Measurements from ENCODE around the gene PANK3. TPM values are rescaled to one million over a fixed set of nuclear protein-coding genes. Genes with fewer than 3 reads are reported as not detected.

The PANK3 gene
- total RNA-seq, 1 donor from 2014 or later: 57.7 TPM

GRCh38 chr5:168531987-168532864, 46.9 kb downstream of the PANK3 start:
- POLR2A ChIA-PET: no interaction called here
- Mint-ChIP-seq H3K9me3 (no peaks in the 10 kb centered on the region), H3K27ac (no peak overlapping the region), H3K4me1 (peaks cover 9% of the 10 kb centered on the region), H3K4me3 (no peak overlapping the region), H3K27me3 (peaks cover 31% of the 10 kb centered on the region), H3K36me3 (ENCODE audit: low read depth) (no peaks in the 10 kb centered on the region)
- intact Hi-C loops (cut with micrococcal nuclease): no loop called here
- TF ChIP-seq, protein P1, sequence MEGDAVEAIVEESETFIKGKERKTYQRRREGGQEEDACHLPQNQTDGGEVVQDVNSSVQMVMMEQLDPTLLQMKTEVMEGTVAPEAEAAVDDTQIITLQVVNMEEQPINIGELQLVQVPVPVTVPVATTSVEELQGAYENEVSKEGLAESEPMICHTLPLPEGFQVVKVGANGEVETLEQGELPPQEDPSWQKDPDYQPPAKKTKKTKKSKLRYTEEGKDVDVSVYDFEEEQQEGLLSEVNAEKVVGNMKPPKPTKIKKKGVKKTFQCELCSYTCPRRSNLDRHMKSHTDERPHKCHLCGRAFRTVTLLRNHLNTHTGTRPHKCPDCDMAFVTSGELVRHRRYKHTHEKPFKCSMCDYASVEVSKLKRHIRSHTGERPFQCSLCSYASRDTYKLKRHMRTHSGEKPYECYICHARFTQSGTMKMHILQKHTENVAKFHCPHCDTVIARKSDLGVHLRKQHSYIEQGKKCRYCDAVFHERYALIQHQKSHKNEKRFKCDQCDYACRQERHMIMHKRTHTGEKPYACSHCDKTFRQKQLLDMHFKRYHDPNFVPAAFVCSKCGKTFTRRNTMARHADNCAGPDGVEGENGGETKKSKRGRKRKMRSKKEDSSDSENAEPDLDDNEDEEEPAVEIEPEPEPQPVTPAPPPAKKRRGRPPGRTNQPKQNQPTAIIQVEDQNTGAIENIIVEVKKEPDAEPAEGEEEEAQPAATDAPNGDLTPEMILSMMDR (IDR thresholded peaks at IDR 0.05): no peak
- ATAC-seq (ENCODE audit: low read depth) (no peak), DNase-seq (no peak)
- CTCF ChIA-PET: no interaction called here

DNA sequence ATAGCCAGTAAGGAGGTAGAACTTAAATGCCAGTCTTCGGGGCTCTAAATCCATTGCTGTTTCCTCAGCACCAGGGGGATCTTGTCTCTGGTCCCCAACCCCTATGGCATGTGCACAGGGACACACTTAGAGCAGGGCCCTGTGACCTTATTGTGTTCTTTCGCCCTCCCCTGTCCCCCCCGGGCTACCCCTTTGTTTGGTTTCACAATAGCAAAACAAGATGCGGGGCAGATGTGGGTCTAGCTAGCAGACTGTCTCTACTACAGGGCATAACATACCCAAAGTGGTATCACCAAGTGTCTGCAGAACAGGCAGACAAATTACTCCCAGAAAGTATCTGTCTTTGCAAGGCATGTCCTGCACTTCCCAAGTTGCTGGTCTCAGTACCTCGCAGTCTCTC, 48.0 kb downstream of the PANK3 start:
- Mint-ChIP-seq H3K4me1 (peaks cover 9% of the 10 kb centered on the region), H3K27me3 (peaks cover 31% of the 10 kb centered on the region), H3K9me3 (no peaks in the 10 kb centered on the region), H3K36me3 (ENCODE audit: low read depth) (no peaks in the 10 kb centered on the region), H3K27ac (no peak overlapping the region), H3K4me3 (no peak overlapping the region)
- ATAC-seq (ENCODE audit: low read depth) (no peak), DNase-seq (no peak)
- TF ChIP-seq, protein P1 (IDR thresholded peaks at IDR 0.05): no peak
- ChIA-PET POLR2A (no interaction called here), CTCF (no interaction called here)
- intact Hi-C loops (cut with micrococcal nuclease): no loop called here

DNA sequence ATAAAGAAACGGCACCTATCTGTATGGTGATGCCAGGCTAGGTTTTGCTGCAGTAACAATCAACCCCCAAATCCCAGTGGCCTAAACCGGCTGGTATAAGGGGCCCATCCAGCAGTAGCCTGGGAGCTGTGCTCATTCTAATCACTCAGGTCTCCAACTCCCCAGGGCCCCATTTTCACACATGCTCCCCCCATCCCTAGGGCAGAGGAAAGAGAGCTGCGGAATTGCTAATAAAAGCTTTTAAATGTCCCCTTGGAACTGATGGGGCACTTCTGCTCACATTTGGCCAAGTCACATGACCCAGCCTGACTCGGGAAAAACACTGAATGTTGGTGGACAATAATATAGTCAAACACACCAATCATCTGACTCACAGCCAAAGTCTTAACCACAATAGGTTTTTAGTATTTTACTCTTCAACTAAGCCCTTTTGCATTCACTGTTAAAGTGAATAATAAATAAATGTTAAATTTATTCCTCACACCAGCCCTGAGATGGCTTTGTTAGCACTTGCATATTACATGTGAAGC, 48.5 kb downstream of the PANK3 start:
- Mint-ChIP-seq H3K4me3 (no peak overlapping the region), H3K27me3 (peaks cover 31% of the 10 kb centered on the region)
- CTCF ChIA-PET: no interaction called here

DNA sequence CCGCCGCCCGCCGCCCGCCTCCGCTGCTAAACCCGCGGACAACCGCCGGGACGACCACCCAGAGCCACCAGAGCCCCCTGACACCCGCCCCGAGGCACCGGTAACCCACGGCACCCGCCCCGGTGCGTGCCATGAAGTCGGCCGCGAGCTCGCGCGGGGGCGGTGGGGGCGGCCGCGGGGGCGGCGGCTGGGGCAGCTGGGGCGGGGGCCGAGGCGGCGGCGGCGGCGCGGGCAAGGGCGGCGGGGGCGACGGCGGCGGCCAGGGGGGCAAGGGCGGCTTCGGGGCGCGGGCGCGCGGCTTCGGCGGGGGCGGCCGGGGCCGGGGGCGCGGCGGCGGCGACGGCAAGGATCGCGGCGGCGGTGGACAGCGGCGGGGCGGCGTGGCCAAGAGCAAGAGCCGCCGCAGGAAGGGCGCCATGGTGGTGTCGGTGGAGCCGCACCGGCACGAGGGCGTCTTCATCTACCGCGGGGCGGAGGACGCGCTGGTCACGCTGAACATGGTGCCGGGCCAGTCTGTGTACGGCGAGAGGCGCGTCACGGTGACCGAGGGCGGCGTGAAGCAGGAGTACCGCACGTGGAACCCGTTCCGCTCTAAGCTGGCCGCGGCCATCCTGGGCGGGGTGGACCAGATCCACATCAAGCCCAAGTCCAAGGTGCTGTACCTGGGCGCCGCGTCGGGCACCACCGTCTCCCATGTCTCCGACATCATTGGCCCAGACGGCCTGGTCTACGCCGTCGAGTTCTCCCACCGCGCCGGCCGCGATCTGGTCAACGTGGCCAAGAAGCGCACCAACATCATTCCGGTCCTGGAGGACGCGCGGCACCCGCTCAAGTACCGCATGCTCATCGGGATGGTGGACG, 49.6 kb downstream of the PANK3 start:
- TF ChIP-seq, protein P1 (IDR thresholded peaks at IDR 0.05): no peak
- H3K4me1 Mint-ChIP-seq: peaks cover 9% of the 10 kb centered on the region
- H3K27ac Mint-ChIP-seq: no peak overlapping the region
- ATAC-seq (ENCODE audit: low read depth): no peak
- no peak for DNase-seq
- intact Hi-C loops (cut with micrococcal nuclease): no loop called here
- ChIA-PET POLR2A (no interaction called here), CTCF (no interaction called here)
- H3K9me3 Mint-ChIP-seq: no peaks in the 10 kb centered on the region
- peaks cover 31% of the 10 kb centered on the region for H3K27me3 Mint-ChIP-seq
- H3K36me3 Mint-ChIP-seq (ENCODE audit: low read depth): no peaks in the 10 kb centered on the region
- peak overlapping the region; percentile 46 for H3K4me3 Mint-ChIP-seq

More for the DNA sequence above, 48.5 kb downstream of the PANK3 start:
- H3K36me3 Mint-ChIP-seq (ENCODE audit: low read depth): no peaks in the 10 kb centered on the region
- ATAC-seq (ENCODE audit: low read depth) (no peak), DNase-seq (no peak)
- intact Hi-C loops (cut with micrococcal nuclease): no loop called here
- H3K27ac Mint-ChIP-seq: no peak overlapping the region
- POLR2A ChIA-PET: no interaction called here
- TF ChIP-seq, protein P1 (IDR thresholded peaks at IDR 0.05): no peak
- H3K4me1 Mint-ChIP-seq: peaks cover 9% of the 10 kb centered on the region
- H3K9me3 Mint-ChIP-seq: no peaks in the 10 kb centered on the region
